SK-N-SH (cell line): ENCODE measurements around the gene PPA2. TPM values are rescaled to one million over a fixed set of nuclear protein-coding genes. Genes with fewer than 3 reads are reported as not detected.

Source experiments
- CTCF ChIA-PET: fragments of 300-600, 350-600 bp; formaldehyde crosslinking; extraction: SDS; loops from one replicate; lab custom pipeline; 2021; lab: Yijun Ruan, JAX
- POLR2A ChIA-PET: fragments of 350-600 bp; sonication (Branson Sonifier 250); formaldehyde crosslinking; extraction: SDS; loops from one replicate; lab custom pipeline; 2020; ENCODE audit warnings: antibody characterized with exemption, inconsistent platforms; lab: Yijun Ruan, JAX
- DNase-seq: peaks from one replicate; pipeline ENCODE4 v3.0.0; 2012
- H2AFZ ChIP-seq: fragments of 200-600 bp; sonication (generic); 2 replicates; pipeline ENCODE4 v1.8.1; 2016; ENCODE audit warnings: antibody characterized with exemption, mild to moderate bottlenecking, low read depth
- H3F3A ChIP-seq: fragments of 200-600 bp; sonication (generic); replicated peaks from 2 replicates; pipeline ENCODE3; 2016; ENCODE audit warnings: antibody characterized with exemption, mild to moderate bottlenecking; ENCODE audit not compliant: insufficient read depth
- H3K27ac ChIP-seq, 2 experiments: fragments of 200-500 bp in 1 of 2; fragments of 200-600 bp in 1 of 2; sonication (Bioruptor generic) in 1 of 2; sonication (generic), shearing (Covaris generic) in 1 of 2; 2 replicates each; pipeline versions ENCODE4 v1.5.1 to v1.6.1; 2014 to 2016; ENCODE audit warnings: low read depth in 2 of 2, inconsistent platforms in 1 of 2, low read length in 1 of 2, mild to moderate bottlenecking in 1 of 2, mixed read lengths in 1 of 2
- H3K27me3 ChIP-seq: fragments of 200-600 bp; sonication (generic), shearing (Covaris generic); 2 replicates; pipeline ENCODE4 v1.6.1; 2016; ENCODE audit warnings: mixed run types; ENCODE audit not compliant: insufficient read depth
- H3K36me3 ChIP-seq, 2 experiments: fragments of 200-500 bp in 1 of 2; fragments of 200-600 bp in 1 of 2; sonication (Bioruptor generic) in 1 of 2; sonication (generic) in 1 of 2; replicated peaks in 1 of 2; 2 replicates each; pipeline versions ENCODE3 to v1.5.1; 2014 to 2016; ENCODE audit warnings: low read length in 1 of 2, mild to moderate bottlenecking in 1 of 2; ENCODE audit not compliant: insufficient read depth in 2 of 2, control insufficient read depth in 1 of 2
- H3K4me1 ChIP-seq, 2 experiments: fragments of 200-500 bp in 1 of 2; fragments of 200-600 bp in 1 of 2; sonication (Bioruptor generic) in 1 of 2; sonication (generic), shearing (Covaris generic) in 1 of 2; 2 replicates each; pipeline versions ENCODE4 v1.5.1 to v1.6.1; 2014 to 2016; ENCODE audit warnings: low read depth in 1 of 2, low read length in 1 of 2, mixed run types in 1 of 2; ENCODE audit not compliant: insufficient read depth in 2 of 2, control insufficient read depth in 1 of 2
- H3K4me2 ChIP-seq: fragments of 200-600 bp; sonication (generic), shearing (Covaris generic); 2 replicates; pipeline ENCODE4 v1.6.1; 2017; ENCODE audit warnings: mixed run types
- H3K4me3 ChIP-seq, 2 experiments: fragments of 200-500 bp in 1 of 2; fragments of 200-600 bp in 1 of 2; sonication (Bioruptor generic) in 1 of 2; sonication (generic), shearing (Covaris generic) in 1 of 2; 2 replicates each; pipeline versions ENCODE4 v1.5.1 to v1.8.1; 2014 to 2016; ENCODE audit warnings: low read depth in 2 of 2, inconsistent platforms in 1 of 2, low read length in 1 of 2, mild to moderate bottlenecking in 1 of 2, mixed read lengths in 1 of 2, moderate library complexity in 1 of 2
- H3K79me2 ChIP-seq: fragments of 200-600 bp; sonication (generic); 2 replicates; pipeline ENCODE4 v1.8.1; 2017; ENCODE audit warnings: mild to moderate bottlenecking; ENCODE audit not compliant: insufficient read depth
- H3K9ac ChIP-seq: fragments of 200-600 bp; sonication (generic); 2 replicates; pipeline ENCODE4 v1.6.1; 2017; ENCODE audit warnings: mixed run types
- H3K9me2 ChIP-seq: fragments of 200-600 bp; sonication (generic); 2 replicates; pipeline ENCODE4 v1.6.1; 2017; ENCODE audit warnings: mixed run types
- H3K9me3 ChIP-seq: fragments of 200-600 bp; sonication (generic); 2 replicates; pipeline ENCODE4 v1.6.1; 2017; ENCODE audit warnings: mixed run types, mild to moderate bottlenecking, moderate library complexity
- H4K20me1 ChIP-seq: fragments of 200-600 bp; sonication (generic); 2 replicates; pipeline ENCODE4 v1.6.1; 2017; ENCODE audit warnings: mild to moderate bottlenecking, mixed run types; ENCODE audit not compliant: insufficient read depth
- ELF1 ChIP-seq: IDR thresholded peaks from 2 replicates; pipeline ENCODE4 v1.4.0; 2012
- FOXJ3 ChIP-seq: sonication (generic); formaldehyde crosslinking; IDR thresholded peaks from 2 replicates; pipeline ENCODE4 v1.5.1; 2020; ENCODE audit warnings: mild to moderate bottlenecking, missing genetic modification reagents
- GABPA ChIP-seq: IDR thresholded peaks from 2 replicates; pipeline ENCODE4 v1.4.0; 2012; ENCODE audit warnings: low read depth, mild to moderate bottlenecking
- GATA2 ChIP-seq: sonication (generic); formaldehyde crosslinking; IDR thresholded peaks from 2 replicates; pipeline ENCODE4 v1.5.0; 2020; ENCODE audit warnings: mild to moderate bottlenecking, missing genetic modification reagents
- JUND ChIP-seq: IDR thresholded peaks from 2 replicates; pipeline ENCODE4 v1.4.0; 2012
- NRF1 ChIP-seq: IDR thresholded peaks from 2 replicates; pipeline ENCODE4 v1.6.1; 2012; ENCODE audit warnings: low read depth, mild to moderate bottlenecking, low read length
- RCOR1 ChIP-seq: fragments of 150-350 bp; IDR thresholded peaks from 2 replicates; pipeline ENCODE4 v1.6.1; 2017; ENCODE audit warnings: antibody characterized with exemption, low read length
- RFX5 ChIP-seq: IDR thresholded peaks from 2 replicates; pipeline ENCODE4 v1.6.1; 2012; ENCODE audit warnings: mild to moderate bottlenecking, improper control_type of control experiment, low read length
- RXRA ChIP-seq: IDR thresholded peaks from 2 replicates; pipeline ENCODE4 v1.4.0; 2012; ENCODE audit warnings: low read depth, mild to moderate bottlenecking, borderline replicate concordance
- SIN3A ChIP-seq: IDR thresholded peaks from 2 replicates; pipeline ENCODE4 v1.6.1; 2012; ENCODE audit warnings: low read depth, mild to moderate bottlenecking, low read length, moderate library complexity, borderline replicate concordance
- SMC3 ChIP-seq: IDR thresholded peaks from 2 replicates; pipeline ENCODE4 v1.6.1; 2012; ENCODE audit warnings: low read depth, low read length, improper control_type of control experiment
- TAF1 ChIP-seq: IDR thresholded peaks from 2 replicates; pipeline ENCODE4 v1.6.1; 2012; ENCODE audit warnings: low read depth, mild to moderate bottlenecking, low read length, moderate library complexity, borderline replicate concordance
- WGBS: methylation state at CpG from one replicate; pipeline ENCODE4 v1.1.6; 2017; ENCODE audit warnings: low lambda C conversion rate; 5-methylcytosine and 5-hydroxymethylcytosine counted together
- polyA plus RNA-seq, 3 experiments: library from polyadenylated mRNA; depleted of rRNA; stranded (reverse); fragments of >200 nt; gene quantifications; 2 replicates each; pipeline ENCODE4 v1.2.3, GENCODE V29; 2012
- TF ChIP-seq, protein P1 (sequence below): IDR thresholded peaks from 2 replicates; pipeline ENCODE4 v1.4.0; 2012; ENCODE audit warnings: low read depth, borderline replicate concordance
- TF ChIP-seq, protein P2 (sequence below): IDR thresholded peaks from 2 replicates; pipeline ENCODE4 v1.6.1; 2012; ENCODE audit warnings: mild to moderate bottlenecking, low read depth, low read length, moderate library complexity
- TF ChIP-seq, protein P3 (sequence below): fragments of 150-350 bp; IDR thresholded peaks from 2 replicates; pipeline ENCODE4 v1.6.1; 2016; ENCODE audit warnings: mild to moderate bottlenecking, low read depth, low read length
- TF ChIP-seq, protein P4 (sequence below): IDR thresholded peaks from 2 replicates; pipeline ENCODE4 v1.4.0; 2012; ENCODE audit warnings: low read depth, borderline replicate concordance

Gene PPA2
- polyA plus RNA-seq, 1 of the 3 experiments (the other 2 are of a cell fraction): 57.8 TPM

DNA sequence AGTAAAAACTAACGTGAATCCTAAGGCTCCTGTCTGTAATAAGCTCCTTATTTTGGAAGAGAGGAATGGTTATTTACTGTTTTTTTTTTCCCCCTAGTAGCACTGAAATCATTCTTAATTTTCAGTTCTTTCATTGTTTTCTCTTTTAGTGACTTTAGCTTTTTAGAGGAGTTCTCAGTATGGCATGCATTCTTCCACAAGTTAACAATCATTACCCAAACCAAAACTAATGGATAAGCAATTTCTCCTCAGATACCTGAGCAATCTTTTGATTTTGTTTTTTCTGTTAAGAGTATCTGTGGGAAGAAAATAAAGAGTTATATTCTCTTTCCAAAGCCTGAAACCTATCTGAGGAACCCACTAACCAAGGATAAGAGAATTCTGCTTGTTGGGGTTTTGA lies 16.7 kb upstream of the PPA2 start (continued):
- no peak for TF ChIP-seq SIN3A
- TF ChIP-seq, protein P1, sequence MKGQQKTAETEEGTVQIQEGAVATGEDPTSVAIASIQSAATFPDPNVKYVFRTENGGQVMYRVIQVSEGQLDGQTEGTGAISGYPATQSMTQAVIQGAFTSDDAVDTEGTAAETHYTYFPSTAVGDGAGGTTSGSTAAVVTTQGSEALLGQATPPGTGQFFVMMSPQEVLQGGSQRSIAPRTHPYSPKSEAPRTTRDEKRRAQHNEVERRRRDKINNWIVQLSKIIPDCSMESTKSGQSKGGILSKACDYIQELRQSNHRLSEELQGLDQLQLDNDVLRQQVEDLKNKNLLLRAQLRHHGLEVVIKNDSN: no peak
- TF ChIP-seq NRF1: no peak
- TF ChIP-seq RXRA: no peak
- no peak for TF ChIP-seq ELF1
- TF ChIP-seq, all 33 proteins: peak for 0

DNA sequence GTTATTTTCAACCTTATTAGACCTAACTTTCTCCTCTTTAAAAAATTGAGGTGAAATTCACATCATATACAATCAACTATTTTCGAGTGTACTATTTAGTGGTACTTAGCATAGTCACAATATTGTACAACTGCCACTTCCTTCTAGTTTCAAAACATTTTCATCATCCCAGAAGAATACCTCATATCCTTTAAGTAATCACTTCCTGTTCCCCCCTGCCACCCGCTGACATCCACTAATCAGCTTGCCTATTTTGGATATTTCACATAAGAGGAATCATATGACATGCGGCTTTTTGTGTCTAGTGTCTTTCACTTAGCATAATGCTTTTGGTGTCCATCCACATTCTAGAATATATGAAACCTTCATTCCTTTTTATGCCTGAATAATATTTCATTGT lies 10.0 kb upstream of the PPA2 start:
- no peak overlapping the region for H3K27ac ChIP-seq
- H3F3A ChIP-seq: no peaks in the 10 kb centered on the region
- H3K79me2 ChIP-seq: no peaks in the 10 kb centered on the region
- no peaks in the 10 kb centered on the region for H4K20me1 ChIP-seq
- DNase-seq: no peak
- POLR2A ChIA-PET: no interaction called here
- no peak for TF ChIP-seq FOXJ3 (CRISPR knock-in tag)
- TF ChIP-seq, protein P2, sequence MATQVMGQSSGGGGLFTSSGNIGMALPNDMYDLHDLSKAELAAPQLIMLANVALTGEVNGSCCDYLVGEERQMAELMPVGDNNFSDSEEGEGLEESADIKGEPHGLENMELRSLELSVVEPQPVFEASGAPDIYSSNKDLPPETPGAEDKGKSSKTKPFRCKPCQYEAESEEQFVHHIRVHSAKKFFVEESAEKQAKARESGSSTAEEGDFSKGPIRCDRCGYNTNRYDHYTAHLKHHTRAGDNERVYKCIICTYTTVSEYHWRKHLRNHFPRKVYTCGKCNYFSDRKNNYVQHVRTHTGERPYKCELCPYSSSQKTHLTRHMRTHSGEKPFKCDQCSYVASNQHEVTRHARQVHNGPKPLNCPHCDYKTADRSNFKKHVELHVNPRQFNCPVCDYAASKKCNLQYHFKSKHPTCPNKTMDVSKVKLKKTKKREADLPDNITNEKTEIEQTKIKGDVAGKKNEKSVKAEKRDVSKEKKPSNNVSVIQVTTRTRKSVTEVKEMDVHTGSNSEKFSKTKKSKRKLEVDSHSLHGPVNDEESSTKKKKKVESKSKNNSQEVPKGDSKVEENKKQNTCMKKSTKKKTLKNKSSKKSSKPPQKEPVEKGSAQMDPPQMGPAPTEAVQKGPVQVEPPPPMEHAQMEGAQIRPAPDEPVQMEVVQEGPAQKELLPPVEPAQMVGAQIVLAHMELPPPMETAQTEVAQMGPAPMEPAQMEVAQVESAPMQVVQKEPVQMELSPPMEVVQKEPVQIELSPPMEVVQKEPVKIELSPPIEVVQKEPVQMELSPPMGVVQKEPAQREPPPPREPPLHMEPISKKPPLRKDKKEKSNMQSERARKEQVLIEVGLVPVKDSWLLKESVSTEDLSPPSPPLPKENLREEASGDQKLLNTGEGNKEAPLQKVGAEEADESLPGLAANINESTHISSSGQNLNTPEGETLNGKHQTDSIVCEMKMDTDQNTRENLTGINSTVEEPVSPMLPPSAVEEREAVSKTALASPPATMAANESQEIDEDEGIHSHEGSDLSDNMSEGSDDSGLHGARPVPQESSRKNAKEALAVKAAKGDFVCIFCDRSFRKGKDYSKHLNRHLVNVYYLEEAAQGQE: no peak
- TF ChIP-seq RFX5: no peak
- no peak for TF ChIP-seq RCOR1
- no peak for TF ChIP-seq SMC3
- TF ChIP-seq, protein P3, sequence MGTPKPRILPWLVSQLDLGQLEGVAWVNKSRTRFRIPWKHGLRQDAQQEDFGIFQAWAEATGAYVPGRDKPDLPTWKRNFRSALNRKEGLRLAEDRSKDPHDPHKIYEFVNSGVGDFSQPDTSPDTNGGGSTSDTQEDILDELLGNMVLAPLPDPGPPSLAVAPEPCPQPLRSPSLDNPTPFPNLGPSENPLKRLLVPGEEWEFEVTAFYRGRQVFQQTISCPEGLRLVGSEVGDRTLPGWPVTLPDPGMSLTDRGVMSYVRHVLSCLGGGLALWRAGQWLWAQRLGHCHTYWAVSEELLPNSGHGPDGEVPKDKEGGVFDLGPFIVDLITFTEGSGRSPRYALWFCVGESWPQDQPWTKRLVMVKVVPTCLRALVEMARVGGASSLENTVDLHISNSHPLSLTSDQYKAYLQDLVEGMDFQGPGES: no peak
- TF ChIP-seq TAF1: no peak
- no peak for TF ChIP-seq GATA2
- TF ChIP-seq JUND: no peak
- TF ChIP-seq GABPA: no peak
- TF ChIP-seq RXRA: no peak
- TF ChIP-seq, protein P4, sequence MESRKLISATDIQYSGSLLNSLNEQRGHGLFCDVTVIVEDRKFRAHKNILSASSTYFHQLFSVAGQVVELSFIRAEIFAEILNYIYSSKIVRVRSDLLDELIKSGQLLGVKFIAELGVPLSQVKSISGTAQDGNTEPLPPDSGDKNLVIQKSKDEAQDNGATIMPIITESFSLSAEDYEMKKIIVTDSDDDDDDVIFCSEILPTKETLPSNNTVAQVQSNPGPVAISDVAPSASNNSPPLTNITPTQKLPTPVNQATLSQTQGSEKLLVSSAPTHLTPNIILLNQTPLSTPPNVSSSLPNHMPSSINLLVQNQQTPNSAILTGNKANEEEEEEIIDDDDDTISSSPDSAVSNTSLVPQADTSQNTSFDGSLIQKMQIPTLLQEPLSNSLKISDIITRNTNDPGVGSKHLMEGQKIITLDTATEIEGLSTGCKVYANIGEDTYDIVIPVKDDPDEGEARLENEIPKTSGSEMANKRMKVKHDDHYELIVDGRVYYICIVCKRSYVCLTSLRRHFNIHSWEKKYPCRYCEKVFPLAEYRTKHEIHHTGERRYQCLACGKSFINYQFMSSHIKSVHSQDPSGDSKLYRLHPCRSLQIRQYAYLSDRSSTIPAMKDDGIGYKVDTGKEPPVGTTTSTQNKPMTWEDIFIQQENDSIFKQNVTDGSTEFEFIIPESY: no peak
- H3K4me1 ChIP-seq: no peaks in the 10 kb centered on the region; a peak in 1 of 4 replicates
- no peaks in the 10 kb centered on the region for H3K9me2 ChIP-seq
- H3K9ac ChIP-seq: no peak overlapping the region
- no peak overlapping the region for H2AFZ ChIP-seq
- 74% methylated on average over 3 of the region's 3 CpGs for WGBS
- CTCF ChIA-PET: interaction anchor here (3.7 kb wide), 1 partner anchor 10 kb away, joined by 15 read pairs; the partner anchor contains the start of gene PPA2
- H3K4me2 ChIP-seq: no peak overlapping the region
- no peaks in the 10 kb centered on the region for H3K9me3 ChIP-seq
- no peak overlapping the region for H3K4me3 ChIP-seq
- no peaks in the 10 kb centered on the region for H3K36me3 ChIP-seq
- no peaks in the 10 kb centered on the region for H3K27me3 ChIP-seq
